ENCODE data around the gene IARS2. TPM values are rescaled to one million over a fixed set of nuclear protein-coding genes. Genes with fewer than 3 reads are reported as not detected.
"Not testable (repeated sequence)": the region's sequence is repeated elsewhere in the genome, so short reads cannot be mapped to it uniquely, and the experiment has no call there.

The IARS2 gene
- total RNA-seq, 4 donors from 2014 or later = 62.3 to 87.6 (median 79.2) TPM

- TF ChIP-seq POLR2A (IDR thresholded peaks at IDR 0.05) (no peak), CTCF (IDR thresholded peaks at IDR 0.05) (no peak)
- no peak for DNase-seq (ENCODE audit: low spot score in 2 of 2)
- intact Hi-C loops (cut with DNase I; ENCODE audit: low total_unique reads) = no loop called here
- H3K4me3 ChIP-seq (ENCODE audit: low read depth, poor library complexity, severe bottlenecking) = no peak overlapping the region
- WGBS, 2 donors = 94 to 95% methylated on average over 1 of the region's 1 CpG
Observed at GRCh38 chr1:220084460-220084859, 9.5 kb upstream of the IARS2 start.

- intact Hi-C loops (cut with DNase I; ENCODE audit: low total_unique reads); H3K4me3 ChIP-seq (ENCODE audit: low read depth, poor library complexity, severe bottlenecking); DNase-seq (ENCODE audit: low spot score in 2 of 2): not testable (repeated sequence)
- WGBS, 2 donors = 91 to 95% methylated on average over 15 of the region's 15 CpGs
Observed at GRCh38 chr1:220086261-220086686, 7.7 kb upstream of the IARS2 start.

- no peak for TF ChIP-seq POLR2A (IDR thresholded peaks at IDR 0.05)
- TF ChIP-seq CTCF (IDR thresholded peaks at IDR 0.05) = no peak
- 3 to 6% methylated on average over 35 of the region's 35 CpGs for WGBS, 2 donors
- peak; percentile 95 to 98 for DNase-seq (ENCODE audit: low spot score in 2 of 2)
- H3K4me3 ChIP-seq (ENCODE audit: low read depth, poor library complexity, severe bottlenecking) = peak within 1 kb of the TSS; percentile 42
- intact Hi-C loops (cut with DNase I; ENCODE audit: low total_unique reads) = no loop called here
Observed at GRCh38 chr1:220089650-220090556, 4.0 kb upstream of the IARS2 start, which contains the start of gene BPNT1. TSS of gene BPNT1 (minus strand) at chr1:220089788. CDS start at chr1:220079846, 9,942 bp downstream.

GRCh38 chr1:220092694-220093093, 1.2 kb upstream of the IARS2 start:
- no peak for DNase-seq (ENCODE audit: low spot score in 2 of 2)
- no peak overlapping the region for H3K4me3 ChIP-seq (ENCODE audit: low read depth, poor library complexity, severe bottlenecking)
- no peak for TF ChIP-seq POLR2A (IDR thresholded peaks at IDR 0.05)
- no peak for TF ChIP-seq CTCF (IDR thresholded peaks at IDR 0.05)
- intact Hi-C loops (cut with DNase I; ENCODE audit: low total_unique reads) = no loop called here
- WGBS, 2 donors = 100% methylated on average over 1 of the region's 1 CpG

GRCh38 chr1:220093361-220094015, 444 bp upstream of the IARS2 start:
- WGBS, 2 donors = 22 to 23% methylated on average over 12 of the region's 12 CpGs
- intact Hi-C loops (cut with DNase I; ENCODE audit: low total_unique reads) = no loop called here
- no peak for DNase-seq (ENCODE audit: low spot score in 2 of 2)
- no peak for TF ChIP-seq POLR2A (IDR thresholded peaks at IDR 0.05)
- TF ChIP-seq CTCF (IDR thresholded peaks at IDR 0.05) = no peak
- H3K4me3 ChIP-seq (ENCODE audit: low read depth, poor library complexity, severe bottlenecking) = no peak overlapping the region

- intact Hi-C loops (cut with DNase I; ENCODE audit: low total_unique reads) = no loop called here
- no peak for DNase-seq (ENCODE audit: low spot score in 2 of 2)
- H3K4me3 ChIP-seq (ENCODE audit: low read depth, poor library complexity, severe bottlenecking) = no peak overlapping the region
- TF ChIP-seq CTCF (IDR thresholded peaks at IDR 0.05) = no peak
Observed at GRCh38 chr1:220099826-220100225, 5.9 kb downstream of the IARS2 start.

- H3K4me3 ChIP-seq (ENCODE audit: low read depth, poor library complexity, severe bottlenecking); DNase-seq (ENCODE audit: low spot score in 2 of 2); intact Hi-C loops (cut with DNase I; ENCODE audit: low total_unique reads): not testable (repeated sequence)
- WGBS, 2 donors = 92 to 95% methylated on average over 6 of the region's 6 CpGs
Observed at GRCh38 chr1:220110473-220110872, 16.5 kb downstream of the IARS2 start.

- 98 to 100% methylated on average over 4 of the region's 4 CpGs for WGBS, 2 donors
- intact Hi-C loops (cut with DNase I; ENCODE audit: low total_unique reads); H3K4me3 ChIP-seq (ENCODE audit: low read depth, poor library complexity, severe bottlenecking); DNase-seq (ENCODE audit: low spot score in 2 of 2): not testable (repeated sequence)
Observed at GRCh38 chr1:220112600-220112999, 18.7 kb downstream of the IARS2 start.
